Breast epithelium (tissue), 4 donors: ENCODE data around the gene GPR55. TPM values are rescaled to one million over a fixed set of nuclear protein-coding genes. Genes with fewer than 3 reads are reported as not detected.

ENCODE experiments used
- DNase-seq, 2 donors: peaks; one replicate each; pipeline ENCODE4 v3.0.0-alpha.2; 2019; ENCODE audit warnings: low spot score in 2 of 2
- H3K27ac ChIP-seq, 2 donors: fragments of 200-600 bp; sonication (generic) in 1 of 2; one replicate each; pipeline ENCODE4 v1.5.1; 2016 to 2019; ENCODE audit warnings: mild to moderate bottlenecking in 1 of 2
- H3K27me3 ChIP-seq, 2 donors: fragments of 200-600 bp; sonication (generic) in 1 of 2; one replicate each; pipeline versions ENCODE4 v1.5.1 to v1.6.0; 2017 to 2019; ENCODE audit warnings: control low read depth in 1 of 2, mild to moderate bottlenecking in 1 of 2
- H3K36me3 ChIP-seq: fragments of 200-600 bp; one replicate; pipeline ENCODE4 v1.5.1; 2019
- H3K4me1 ChIP-seq, 2 donors: fragments of 200-600 bp; sonication (generic); one replicate each; pipeline ENCODE4 v1.5.1; 2016 to 2019; ENCODE audit warnings: control low read depth in 1 of 2
- H3K4me3 ChIP-seq, 3 donors: fragments of 200-600 bp; sonication (generic); 1 replicate in 2 of 3; 2 replicates in 1 of 3; pipeline ENCODE4 v1.5.1; 2016 to 2019; ENCODE audit warnings: mild to moderate bottlenecking in 3 of 3, moderate library complexity in 2 of 3
- H3K9me3 ChIP-seq, 2 donors: fragments of 200-600 bp; sonication (generic) in 1 of 2; one replicate each; pipeline ENCODE4 v1.5.1; 2016 to 2019; ENCODE audit warnings: control low read depth in 1 of 2
- POLR2A ChIP-seq: fragments of 450-650 bp; IDR thresholded peaks from one replicate; pipeline ENCODE4 v1.6.1; 2016; ENCODE audit warnings: antibody characterized with exemption, mild to moderate bottlenecking, moderate library complexity
- POLR2AphosphoS5 ChIP-seq, 3 donors: sonication (generic); formaldehyde crosslinking; IDR thresholded peaks; one replicate each; pipeline ENCODE4 v1.6.1; 2017; ENCODE audit warnings: antibody characterized with exemption in 3 of 3
- intact Hi-C: fragments of 100-400 bp; cut with DNase I; formaldehyde crosslinking; loops from one replicate; pipeline ENCODE4 v1.15.1; 2023; ENCODE audit warnings: low total_unique reads
- total RNA-seq, 3 donors: library from RNA; depleted of rRNA; stranded (reverse); fragments of >200 nt; gene quantifications; one replicate each; pipeline ENCODE4 v1.1.0, GENCODE V29; 2016
- TF ChIP-seq, protein P1 (sequence below), 3 donors: fragments of 450-650 bp; IDR thresholded peaks; one replicate each; pipeline ENCODE4 v1.5.1; 2016 to 2017; ENCODE audit warnings: antibody characterized with exemption in 3 of 3, mild to moderate bottlenecking in 3 of 3, moderate library complexity in 3 of 3

Gene GPR55
- total RNA-seq, 3 donors from 2014 or later, result 0.16 to 0.44 TPM; not detected in 1

DNA sequence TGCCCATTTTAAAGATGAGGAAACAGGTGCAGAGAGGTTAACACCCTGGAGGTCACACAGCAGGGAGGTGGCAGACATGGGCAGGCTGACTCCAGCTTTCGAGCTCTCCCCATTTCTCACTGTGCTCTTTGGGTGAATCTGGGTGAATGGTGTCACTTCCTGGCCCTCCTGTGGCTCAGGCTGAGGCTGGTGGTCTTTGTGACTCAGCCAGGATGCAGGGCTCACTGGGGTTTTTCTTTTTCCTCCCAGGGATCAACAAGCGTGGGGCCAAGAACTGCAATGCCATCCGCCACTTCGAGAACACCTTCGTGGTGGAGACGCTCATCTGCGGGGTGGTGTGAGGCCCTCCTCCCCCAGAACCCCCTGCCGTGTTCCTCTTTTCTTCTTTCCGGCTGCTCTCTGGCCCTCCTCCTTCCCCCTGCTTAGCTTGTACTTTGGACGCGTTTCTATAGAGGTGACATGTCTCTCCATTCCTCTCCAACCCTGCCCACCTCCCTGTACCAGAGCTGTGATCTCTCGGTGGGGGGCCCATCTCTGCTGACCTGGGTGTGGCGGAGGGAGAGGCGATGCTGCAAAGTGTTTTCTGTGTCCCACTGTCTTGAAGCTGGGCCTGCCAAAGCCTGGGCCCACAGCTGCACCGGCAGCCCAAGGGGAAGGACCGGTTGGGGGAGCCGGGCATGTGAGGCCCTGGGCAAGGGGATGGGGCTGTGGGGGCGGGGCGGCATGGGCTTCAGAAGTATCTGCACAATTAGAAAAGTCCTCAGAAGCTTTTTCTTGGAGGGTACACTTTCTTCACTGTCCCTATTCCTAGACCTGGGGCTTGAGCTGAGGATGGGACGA lies 47.1 kb downstream of the GPR55 start:
- DNase-seq, result peak in 1 of 2 donors; percentile 40
- H3K36me3 ChIP-seq, result no peaks in the 10 kb centered on the region
- no peak overlapping the region for H3K4me3 ChIP-seq
- no peak overlapping the region for H3K27ac ChIP-seq
- no peaks in the 10 kb centered on the region for H3K4me1 ChIP-seq
- no peaks in the 10 kb centered on the region for H3K9me3 ChIP-seq
- TF ChIP-seq POLR2AphosphoS5 (IDR thresholded peaks at IDR 0.05) (no peak), POLR2A (no peak)
- TF ChIP-seq, protein P1, sequence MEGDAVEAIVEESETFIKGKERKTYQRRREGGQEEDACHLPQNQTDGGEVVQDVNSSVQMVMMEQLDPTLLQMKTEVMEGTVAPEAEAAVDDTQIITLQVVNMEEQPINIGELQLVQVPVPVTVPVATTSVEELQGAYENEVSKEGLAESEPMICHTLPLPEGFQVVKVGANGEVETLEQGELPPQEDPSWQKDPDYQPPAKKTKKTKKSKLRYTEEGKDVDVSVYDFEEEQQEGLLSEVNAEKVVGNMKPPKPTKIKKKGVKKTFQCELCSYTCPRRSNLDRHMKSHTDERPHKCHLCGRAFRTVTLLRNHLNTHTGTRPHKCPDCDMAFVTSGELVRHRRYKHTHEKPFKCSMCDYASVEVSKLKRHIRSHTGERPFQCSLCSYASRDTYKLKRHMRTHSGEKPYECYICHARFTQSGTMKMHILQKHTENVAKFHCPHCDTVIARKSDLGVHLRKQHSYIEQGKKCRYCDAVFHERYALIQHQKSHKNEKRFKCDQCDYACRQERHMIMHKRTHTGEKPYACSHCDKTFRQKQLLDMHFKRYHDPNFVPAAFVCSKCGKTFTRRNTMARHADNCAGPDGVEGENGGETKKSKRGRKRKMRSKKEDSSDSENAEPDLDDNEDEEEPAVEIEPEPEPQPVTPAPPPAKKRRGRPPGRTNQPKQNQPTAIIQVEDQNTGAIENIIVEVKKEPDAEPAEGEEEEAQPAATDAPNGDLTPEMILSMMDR (IDR thresholded peaks at IDR 0.05), result no peak
- intact Hi-C loops, result no loop called here
- no peaks in the 10 kb centered on the region for H3K27me3 ChIP-seq

DNA sequence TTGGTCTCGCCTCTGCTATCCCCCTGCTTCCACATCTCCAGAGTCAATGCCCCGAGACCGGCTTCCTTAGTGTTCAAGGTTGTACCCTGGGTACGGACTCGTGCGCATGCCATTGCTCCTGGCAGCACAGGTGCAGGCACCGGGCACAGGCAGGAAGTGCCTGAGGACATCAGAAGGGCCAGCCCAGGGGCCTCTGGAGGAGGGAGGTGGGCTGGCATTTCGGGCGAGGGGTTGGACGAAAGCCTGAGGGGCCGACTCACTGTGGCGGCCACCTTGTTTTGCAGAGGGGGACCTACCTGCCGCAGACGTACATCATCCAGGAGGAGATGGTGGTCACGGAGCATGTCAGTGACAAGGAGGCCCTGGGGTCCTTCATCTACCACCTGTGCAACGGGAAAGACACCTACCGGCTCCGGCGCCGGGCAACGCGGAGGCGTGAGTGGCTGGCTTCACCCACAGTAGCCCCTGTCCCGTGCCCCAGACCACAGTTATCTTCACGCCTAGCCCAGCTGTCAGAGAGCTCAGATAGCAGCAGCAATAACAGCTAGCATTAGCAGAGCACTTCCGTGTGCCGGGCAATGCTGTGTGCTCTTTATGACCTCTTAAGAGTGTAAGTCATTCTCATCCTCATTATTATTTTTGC lies 47.8 kb downstream of the GPR55 start:
- Histone ChIP-seq H3K4me1 (no peaks in the 10 kb centered on the region), H3K27ac (no peak overlapping the region), H3K36me3 (no peaks in the 10 kb centered on the region), H3K4me3 (no peak overlapping the region), H3K9me3 (no peaks in the 10 kb centered on the region), H3K27me3 (no peaks in the 10 kb centered on the region)
- DNase-seq, result peak in 1 of 2 donors; percentile 42
- intact Hi-C loops, result no loop called here
- TF ChIP-seq POLR2AphosphoS5 (IDR thresholded peaks at IDR 0.05) (no peak), POLR2A (no peak)
- TF ChIP-seq, protein P1 (IDR thresholded peaks at IDR 0.05), result no peak

DNA sequence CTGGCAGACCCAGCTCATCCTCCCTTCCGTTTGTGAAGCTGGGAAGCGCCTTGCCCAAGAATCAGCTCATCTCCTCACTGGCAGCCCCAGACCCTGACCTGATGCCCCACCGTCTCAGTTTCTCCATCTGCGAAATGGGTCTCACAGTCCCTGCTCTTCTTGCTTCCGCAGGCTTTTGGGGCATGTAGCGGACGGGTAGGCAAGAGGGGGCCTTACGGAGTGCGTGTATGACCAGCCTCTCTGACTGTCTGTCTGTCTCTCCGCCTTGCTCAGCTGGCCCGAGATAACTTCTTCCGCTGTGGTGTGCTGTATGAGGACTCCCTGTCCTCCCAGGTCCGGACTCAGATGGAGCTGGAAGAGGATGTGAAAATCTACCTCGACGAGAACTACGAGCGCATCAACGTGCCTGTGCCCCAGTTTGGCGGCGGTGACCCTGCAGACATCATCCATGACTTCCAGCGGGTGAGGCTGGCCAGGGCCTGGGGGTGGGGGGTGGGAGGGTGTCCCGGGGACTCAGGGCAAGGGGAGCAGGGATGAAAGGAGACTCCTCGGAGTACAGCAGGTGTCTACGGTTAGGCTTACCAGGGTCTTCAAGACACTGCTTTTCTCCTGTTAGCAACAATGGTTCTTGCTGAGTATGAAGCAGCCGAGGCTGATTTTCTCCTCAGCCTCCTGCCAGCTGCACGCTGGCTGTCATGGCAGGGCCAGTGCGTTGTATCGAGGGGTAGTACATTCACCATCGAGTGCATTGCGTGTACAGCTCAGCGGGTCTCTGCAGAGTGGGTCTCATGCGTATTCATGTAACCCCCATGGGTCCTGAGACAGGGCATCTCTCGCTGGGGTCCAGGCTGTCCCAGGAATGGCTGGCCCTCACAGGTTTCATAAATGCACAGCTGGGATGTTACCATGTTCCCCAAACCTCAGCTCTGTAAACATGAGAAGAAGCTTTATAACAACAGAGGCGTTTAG lies 49.4 kb downstream of the GPR55 start:
- no peak overlapping the region for H3K27ac ChIP-seq
- no peaks in the 10 kb centered on the region for H3K27me3 ChIP-seq
- peak in 1 of 2 donors; percentile 44 for DNase-seq
- H3K4me3 ChIP-seq, result no peak overlapping the region
- no peaks in the 10 kb centered on the region for H3K4me1 ChIP-seq
- H3K36me3 ChIP-seq, result no peaks in the 10 kb centered on the region
- TF ChIP-seq, protein P1 (IDR thresholded peaks at IDR 0.05), result no peak
- TF ChIP-seq POLR2AphosphoS5 (IDR thresholded peaks at IDR 0.05), result no peak
- no peak for TF ChIP-seq POLR2A
- no peaks in the 10 kb centered on the region for H3K9me3 ChIP-seq
- intact Hi-C loops, result no loop called here

GRCh38 chr2:230874876-230875275 lies 50.2 kb downstream of the GPR55 start:
- no peaks in the 10 kb centered on the region for H3K27me3 ChIP-seq
- no peaks in the 10 kb centered on the region for H3K4me1 ChIP-seq
- no peaks in the 10 kb centered on the region for H3K36me3 ChIP-seq
- TF ChIP-seq POLR2A (no peak), POLR2AphosphoS5 (IDR thresholded peaks at IDR 0.05) (no peak)
- TF ChIP-seq, protein P1 (IDR thresholded peaks at IDR 0.05), result no peak
- no peaks in the 10 kb centered on the region for H3K9me3 ChIP-seq
- H3K27ac ChIP-seq, result no peak overlapping the region
- intact Hi-C loops, result no loop called here
- no peak overlapping the region for H3K4me3 ChIP-seq
- peak in 1 of 2 donors; percentile 46 for DNase-seq
